Osteocyte (in vitro differentiated cells): Measurements from ENCODE around the gene PLA2G4E. TPM values are rescaled to one million over a fixed set of nuclear protein-coding genes. Genes with fewer than 3 reads are reported as not detected.

Experiments used
- DNase-seq: peaks from one replicate; pipeline ENCODE4 v3.0.0; 2021; ENCODE audit warnings: mixed read lengths; ENCODE audit not compliant: unreplicated experiment; ENCODE audit errors: extremely low spot score
- H3K27ac Mint-ChIP-seq: one replicate; pipeline ENCODE4 v1.8.0; 2021; ENCODE audit warnings: mild to moderate bottlenecking, mixed read lengths; ENCODE audit not compliant: unreplicated experiment
- H3K27me3 Mint-ChIP-seq: one replicate; pipeline ENCODE4 v1.8.0; 2021; ENCODE audit warnings: mixed read lengths; ENCODE audit not compliant: unreplicated experiment
- H3K36me3 Mint-ChIP-seq: one replicate; pipeline ENCODE4 v1.8.0; 2021; ENCODE audit warnings: mixed read lengths; ENCODE audit not compliant: unreplicated experiment
- H3K4me1 Mint-ChIP-seq: one replicate; pipeline ENCODE4 v1.8.0; 2021; ENCODE audit warnings: mixed read lengths; ENCODE audit not compliant: unreplicated experiment
- H3K4me3 Mint-ChIP-seq: one replicate; pipeline ENCODE4 v1.8.0; 2021; ENCODE audit warnings: mild to moderate bottlenecking, moderate library complexity, mixed read lengths; ENCODE audit not compliant: unreplicated experiment
- H3K9me3 Mint-ChIP-seq: one replicate; pipeline ENCODE4 v1.8.0; 2021; ENCODE audit warnings: mixed read lengths; ENCODE audit not compliant: unreplicated experiment
- CTCF ChIP-seq: fragments of 200-600 bp; sonication (generic); IDR thresholded peaks from 2 replicates; pipeline ENCODE4 v1.5.0; 2021; ENCODE audit warnings: antibody characterized with exemption, mild to moderate bottlenecking, moderate library complexity
- total RNA-seq: library from RNA; stranded (reverse); gene quantifications from 2 replicates; pipeline ENCODE4 v1.2.1, GENCODE V29; 2021

The PLA2G4E gene
- total RNA-seq, 1 donor from 2014 or later: not detected

GRCh38 chr15:42050484-42051255 lies 29.8 kb upstream of the PLA2G4E start:
- H3K36me3 Mint-ChIP-seq: no peaks in the 10 kb centered on the region
- no peak overlapping the region for H3K27ac Mint-ChIP-seq
- peaks cover 43% of the 10 kb centered on the region for H3K27me3 Mint-ChIP-seq
- no peaks in the 10 kb centered on the region for H3K9me3 Mint-ChIP-seq
- TF ChIP-seq CTCF: no peak
- H3K4me1 Mint-ChIP-seq: peaks cover 11% of the 10 kb centered on the region
- H3K4me3 Mint-ChIP-seq: no peak overlapping the region
- DNase-seq: peak; percentile 51

- Mint-ChIP-seq H3K36me3 (no peaks in the 10 kb centered on the region), H3K27ac (no peak overlapping the region), H3K4me3 (no peak overlapping the region), H3K27me3 (peaks cover 32% of the 10 kb centered on the region), H3K9me3 (no peaks in the 10 kb centered on the region), H3K4me1 (peaks cover 7% of the 10 kb centered on the region)
- DNase-seq: no peak
- TF ChIP-seq CTCF: no peak
Measured at GRCh38 chr15:42048821-42049200, 28.0 kb upstream of the PLA2G4E start.

GRCh38 chr15:42048080-42048820 lies 27.4 kb upstream of the PLA2G4E start:
- H3K4me1 Mint-ChIP-seq: peaks cover 1% of the 10 kb centered on the region

GRCh38 chr15:42046597-42046996 lies 25.8 kb upstream of the PLA2G4E start:
- no peaks in the 10 kb centered on the region for H3K4me1 Mint-ChIP-seq
- H3K27ac Mint-ChIP-seq: no peak overlapping the region
- DNase-seq: no peak
- no peaks in the 10 kb centered on the region for H3K36me3 Mint-ChIP-seq
- H3K9me3 Mint-ChIP-seq: no peaks in the 10 kb centered on the region
- H3K4me3 Mint-ChIP-seq: no peak overlapping the region
- no peak for TF ChIP-seq CTCF
- H3K27me3 Mint-ChIP-seq: peaks cover 23% of the 10 kb centered on the region

More at GRCh38 chr15:42048080-42048820, 27.4 kb upstream of the PLA2G4E start:
- H3K36me3 Mint-ChIP-seq: no peaks in the 10 kb centered on the region
- no peak overlapping the region for H3K4me3 Mint-ChIP-seq
- no peaks in the 10 kb centered on the region for H3K9me3 Mint-ChIP-seq
- DNase-seq: no peak
- TF ChIP-seq CTCF: no peak
- H3K27ac Mint-ChIP-seq: no peak overlapping the region
- peaks cover 28% of the 10 kb centered on the region for H3K27me3 Mint-ChIP-seq

GRCh38 chr15:42045211-42045615 lies 24.4 kb upstream of the PLA2G4E start:
- no peak for TF ChIP-seq CTCF
- Mint-ChIP-seq H3K9me3 (no peaks in the 10 kb centered on the region), H3K4me1 (no peaks in the 10 kb centered on the region), H3K4me3 (no peak overlapping the region), H3K36me3 (no peaks in the 10 kb centered on the region), H3K27ac (no peak overlapping the region), H3K27me3 (peaks cover 32% of the 10 kb centered on the region)
- no peak for DNase-seq
